GM12891 (cell line): ENCODE measurements around the gene SLC22A9.

Experiments
- DNase-seq: peaks from one replicate; pipeline ENCODE4 v3.0.0; 2011; ENCODE audit warnings: low spot score; ENCODE audit not compliant: insufficient read length
- FAIRE-seq: peaks from 2 replicates; lab custom pipeline; 2011; peaks lifted over from hg19 to GRCh38; lab: Jason Lieb, UNC
- PAX5 ChIP-seq: IDR thresholded peaks from 2 replicates; pipeline ENCODE4 v1.6.1; 2011; ENCODE audit warnings: low read length, moderate library complexity, mild to moderate bottlenecking; ENCODE audit not compliant: insufficient read depth, severe bottlenecking
- POLR2A ChIP-seq: IDR thresholded peaks from 2 replicates; pipeline ENCODE4 v1.6.1; 2011; ENCODE audit warnings: low read depth, low read length, control low read depth
- POLR2AphosphoS5 ChIP-seq: IDR thresholded peaks from 2 replicates; pipeline ENCODE4 v1.6.1; 2011; ENCODE audit warnings: low read depth, low read length, control low read depth
- POU2F2 ChIP-seq: IDR thresholded peaks from 2 replicates; pipeline ENCODE4 v1.6.1; 2011; ENCODE audit warnings: low read depth, mild to moderate bottlenecking, control low read depth, low read length, moderate library complexity
- SPI1 ChIP-seq: IDR thresholded peaks from 2 replicates; pipeline ENCODE4 v1.6.1; 2011; ENCODE audit warnings: low read depth, low read length, control low read depth
- TAF1 ChIP-seq: IDR thresholded peaks from 2 replicates; pipeline ENCODE4 v1.6.1; 2011; ENCODE audit warnings: low read depth, low read length, control low read depth

The SLC22A9 gene

GRCh38 chr11:63443714-63444113, 74.1 kb downstream of the SLC22A9 start:
- TF ChIP-seq POLR2AphosphoS5 = no peak
- TF ChIP-seq TAF1 = no peak
- TF ChIP-seq PAX5 = no peak
- TF ChIP-seq SPI1 = no peak
- no peak for TF ChIP-seq POU2F2
- no peak for TF ChIP-seq POLR2A
- no peak for FAIRE-seq
- DNase-seq = no peak

- TF ChIP-seq TAF1 (no peak), POLR2AphosphoS5 (no peak), PAX5 (no peak), POU2F2 (no peak), POLR2A (no peak), SPI1 (no peak)
- no peak for DNase-seq
- FAIRE-seq = no peak
These were observed 74.6 kb downstream of the SLC22A9 start for GRCh38 chr11:63444160-63444559.

GRCh38 chr11:63445118-63445517, 75.5 kb downstream of the SLC22A9 start:
- FAIRE-seq (no peak), DNase-seq (no peak)
- TF ChIP-seq POLR2AphosphoS5 (no peak), POU2F2 (no peak), SPI1 (no peak), POLR2A (no peak), TAF1 (no peak), PAX5 (no peak)

- DNase-seq = no peak
- TF ChIP-seq POLR2AphosphoS5 (no peak), POLR2A (no peak), SPI1 (no peak), POU2F2 (no peak), PAX5 (no peak), TAF1 (no peak)
- no peak for FAIRE-seq
These were observed 76.1 kb downstream of the SLC22A9 start for GRCh38 chr11:63445720-63446119.

- DNase-seq (no peak), FAIRE-seq (no peak)
- no peak for TF ChIP-seq POLR2AphosphoS5
These were observed 79.1 kb downstream of the SLC22A9 start for GRCh38 chr11:63448646-63449045.

GRCh38 chr11:63459586-63459985, 90.0 kb downstream of the SLC22A9 start:
- FAIRE-seq (no peak), DNase-seq (no peak)

More at GRCh38 chr11:63459586-63459985, 90.0 kb downstream of the SLC22A9 start:
- no peak for TF ChIP-seq POU2F2
- TF ChIP-seq TAF1 = no peak
- TF ChIP-seq POLR2AphosphoS5 = no peak
- TF ChIP-seq POLR2A = no peak
- no peak for TF ChIP-seq SPI1
- no peak for TF ChIP-seq PAX5
